Endodermal cell (in vitro differentiated cells): ENCODE results near the gene EPS8L2. TPM values are rescaled to one million over a fixed set of nuclear protein-coding genes. Genes with fewer than 3 reads are reported as not detected.
A peak's percentile ranks its signal among the peaks of the same experiment; 100 is the strongest.

ENCODE experiments used
- DNase-seq: peaks from one replicate; pipeline ENCODE4 v3.0.0-alpha.2; 2017
- H3K27ac ChIP-seq: 2 replicates; pipeline ENCODE4 v1.5.1; 2013; ENCODE audit warnings: mild to moderate bottlenecking, low read depth, low read length, moderate library complexity
- H3K27me3 ChIP-seq: 2 replicates; pipeline ENCODE4 v1.6.1; 2013; ENCODE audit warnings: mild to moderate bottlenecking, low read length, moderate library complexity; ENCODE audit not compliant: insufficient read depth, control insufficient read depth, poor library complexity, severe bottlenecking
- H3K36me3 ChIP-seq: 2 replicates; pipeline ENCODE4 v1.7.0; 2013; ENCODE audit warnings: mild to moderate bottlenecking, low read length, moderate library complexity; ENCODE audit not compliant: control insufficient read depth, insufficient read depth
- H3K4me1 ChIP-seq: one replicate; pipeline ENCODE4 v1.7.0; 2013; ENCODE audit warnings: low read length; ENCODE audit not compliant: control insufficient read depth, insufficient read depth
- H3K4me3 ChIP-seq: 2 replicates; pipeline ENCODE4 v1.5.1; 2013; ENCODE audit warnings: mild to moderate bottlenecking, low read length, moderate library complexity
- H3K9ac ChIP-seq: 2 replicates; pipeline ENCODE4 v1.6.1; 2013; ENCODE audit warnings: mild to moderate bottlenecking, low read length, moderate library complexity; ENCODE audit not compliant: poor library complexity, severe bottlenecking; ENCODE audit errors: extremely low read depth
- H3K9me3 ChIP-seq: 2 replicates; pipeline ENCODE4 v1.6.1; 2013; ENCODE audit warnings: mild to moderate bottlenecking, low read length, moderate library complexity; ENCODE audit not compliant: control insufficient read depth
- H3K27ac Mint-ChIP-seq: 2 replicates; pipeline ENCODE4 v1.8.0; 2020; ENCODE audit warnings: mixed read lengths
- H3K27me3 Mint-ChIP-seq: 2 replicates; pipeline ENCODE4 v1.8.0; 2021; ENCODE audit warnings: mild to moderate bottlenecking, mixed read lengths; ENCODE audit not compliant: insufficient read depth
- H3K36me3 Mint-ChIP-seq: 2 replicates; pipeline ENCODE4 v1.8.0; 2020; ENCODE audit warnings: low read depth, mixed read lengths
- H3K4me1 Mint-ChIP-seq: 2 replicates; pipeline ENCODE4 v1.8.0; 2020; ENCODE audit warnings: mixed read lengths
- H3K4me3 Mint-ChIP-seq: 2 replicates; pipeline ENCODE4 v1.8.0; 2020; ENCODE audit warnings: mild to moderate bottlenecking, moderate library complexity, mixed read lengths
- H3K9me3 Mint-ChIP-seq: 2 replicates; pipeline ENCODE4 v1.8.0; 2020; ENCODE audit warnings: mild to moderate bottlenecking, mixed read lengths
- CTCF ChIP-seq: fragments of 200-600 bp; sonication (generic); conservative IDR thresholded peaks from 2 replicates; pipeline ENCODE4 v1.5.0; 2021; ENCODE audit warnings: antibody characterized with exemption, mild to moderate bottlenecking
- WGBS, 2 experiments: methylation state at CpG; one replicate each; pipeline versions ENCODE4 v1.1.5 to v1.1.7; 2013; ENCODE audit warnings: missing lambda C conversion rate in 2 of 2, mixed read lengths in 1 of 2; ENCODE audit not compliant: insufficient coverage in 1 of 2, insufficient read length in 1 of 2; 5-methylcytosine and 5-hydroxymethylcytosine counted together
- total RNA-seq, 2 donors: library from RNA; stranded (reverse); fragmentation: NEBNext Ultra II Directional in 1 of 2; extraction: Animal tissue kit (Norgen Biotek cat#: 25700) in 1 of 2; gene quantifications; 2 replicates in 1 of 2; 3 replicates in 1 of 2; pipeline ENCODE4 v1.2.1, GENCODE V29; 2021

EPS8L2 gene
- total RNA-seq, 2 donors from 2014 or later = 26.2 to 28.0 TPM

- no peak overlapping the region for H3K27ac Mint-ChIP-seq
- Histone ChIP-seq H3K4me3 (no peak overlapping the region), H3K27ac (no peak overlapping the region), H3K9me3 (no peaks in the 10 kb centered on the region), H3K4me1 (no peaks in the 10 kb centered on the region), H3K27me3 (peaks cover 15% of the 10 kb centered on the region), H3K36me3 (no peaks in the 10 kb centered on the region), H3K9ac (no peak overlapping the region)
- peaks cover 11% of the 10 kb centered on the region for H3K9me3 Mint-ChIP-seq
- DNase-seq = no peak
- TF ChIP-seq CTCF = no peak
- H3K36me3 Mint-ChIP-seq = peaks cover 3% of the 10 kb centered on the region
- H3K27me3 Mint-ChIP-seq = peaks cover 23% of the 10 kb centered on the region
- no peaks in the 10 kb centered on the region for H3K4me1 Mint-ChIP-seq
- no peak overlapping the region for H3K4me3 Mint-ChIP-seq
- WGBS, 2 experiments = 94 to 97% methylated on average over 22 to 34 of the region's 34 CpGs
Observed at GRCh38 chr11:719214-720016, 13.4 kb downstream of the EPS8L2 start.

GRCh38 chr11:720017-720641 lies 14.1 kb downstream of the EPS8L2 start:
- H3K4me3 Mint-ChIP-seq = no peak overlapping the region
- Histone ChIP-seq H3K9ac (no peak overlapping the region), H3K4me3 (no peak overlapping the region), H3K27ac (no peak overlapping the region), H3K4me1 (no peaks in the 10 kb centered on the region), H3K27me3 (peaks cover 22% of the 10 kb centered on the region), H3K36me3 (no peaks in the 10 kb centered on the region), H3K9me3 (no peaks in the 10 kb centered on the region)
- no peak for DNase-seq
- no peaks in the 10 kb centered on the region for H3K4me1 Mint-ChIP-seq
- 87 to 96% methylated on average over 30 to 35 of the region's 35 CpGs for WGBS, 2 experiments
- H3K27me3 Mint-ChIP-seq = peaks cover 27% of the 10 kb centered on the region
- TF ChIP-seq CTCF = no peak
- H3K36me3 Mint-ChIP-seq = no peaks in the 10 kb centered on the region
- no peak overlapping the region for H3K27ac Mint-ChIP-seq
- peaks cover 6% of the 10 kb centered on the region for H3K9me3 Mint-ChIP-seq

- WGBS, 2 experiments = 38 to 63% methylated on average over 18 to 48 of the region's 53 CpGs
- Mint-ChIP-seq H3K4me3 (no peak overlapping the region), H3K27me3 (peaks cover 32% of the 10 kb centered on the region), H3K36me3 (no peaks in the 10 kb centered on the region), H3K9me3 (peaks cover 4% of the 10 kb centered on the region), H3K4me1 (no peaks in the 10 kb centered on the region), H3K27ac (no peak overlapping the region)
- Histone ChIP-seq H3K9ac (no peak overlapping the region), H3K27ac (no peak overlapping the region), H3K4me1 (no peaks in the 10 kb centered on the region), H3K4me3 (no peak overlapping the region), H3K36me3 (no peaks in the 10 kb centered on the region), H3K9me3 (no peaks in the 10 kb centered on the region), H3K27me3 (peaks cover 28% of the 10 kb centered on the region)
- peak; percentile 97 for DNase-seq
- TF ChIP-seq CTCF = peak; percentile 28
Observed at GRCh38 chr11:720642-721246, 14.7 kb downstream of the EPS8L2 start.
